Measurements from ENCODE around the gene MLLT10. TPM values are rescaled to one million over a fixed set of nuclear protein-coding genes. Genes with fewer than 3 reads are reported as not detected.

MLLT10 gene
- total and polyA plus RNA-seq, 4 donors = 23.1 to 55.5 (median 32.6) TPM

- whole genome bisulfite sequencing (ENCODE audit: insufficient coverage) = 21% methylated on average over 4 of the region's 8 CpGs
- Histone ChIP-seq H3K27me3 (ENCODE audit: control insufficient read depth, insufficient read depth, low read length) (no peaks in the 10 kb centered on the region), H3K9me3 (ENCODE audit: control insufficient read depth, insufficient read depth, low read length) (no peaks in the 10 kb centered on the region), H3K4me1 (ENCODE audit: control insufficient read depth, insufficient read depth, low read length) (peaks cover 10% of the 10 kb centered on the region), H3K36me3 (ENCODE audit: control insufficient read depth, insufficient read depth, low read length) (no peaks in the 10 kb centered on the region), H3K27ac (ENCODE audit: low read depth, low read length) (peak overlapping the region; percentile 97), H3K4me3 (ENCODE audit: low read depth, low read length) (no peak overlapping the region)
- peak in 2 of 6 donors; percentile 24 to 64 for DNase-seq (ENCODE audit: low read depth in 4 of 6, low spot score in 6 of 6)
These were observed 13.1 kb upstream of the MLLT10 start for GRCh38 chr10:21520949-21521348.

- WGBS (ENCODE audit: insufficient coverage) = no CpG with 5 or more reads among the region's 4 CpGs
- Histone ChIP-seq H3K4me3 (ENCODE audit: low read depth, low read length) (peak overlapping the region; percentile 7), H3K27ac (ENCODE audit: low read depth, low read length) (peak overlapping the region; percentile 98), H3K36me3 (ENCODE audit: control insufficient read depth, insufficient read depth, low read length) (no peaks in the 10 kb centered on the region), H3K4me1 (ENCODE audit: control insufficient read depth, insufficient read depth, low read length) (peaks cover 6% of the 10 kb centered on the region), H3K27me3 (ENCODE audit: control insufficient read depth, insufficient read depth, low read length) (no peaks in the 10 kb centered on the region), H3K9me3 (ENCODE audit: control insufficient read depth, insufficient read depth, low read length) (no peaks in the 10 kb centered on the region)
- DNase-seq (ENCODE audit: low read depth in 4 of 6, low spot score in 6 of 6) = peak in 2 of 6 donors; percentile 43 to 44
These were observed 12.1 kb upstream of the MLLT10 start for GRCh38 chr10:21521751-21522533.

GRCh38 chr10:21522631-21523406 is 11.2 kb upstream of the MLLT10 start:
- peaks cover 6% of the 10 kb centered on the region for H3K4me1 ChIP-seq (ENCODE audit: control insufficient read depth, insufficient read depth, low read length)
- H3K27ac ChIP-seq (ENCODE audit: low read depth, low read length) = peak overlapping the region; percentile 98
- H3K27me3 ChIP-seq (ENCODE audit: control insufficient read depth, insufficient read depth, low read length) = no peaks in the 10 kb centered on the region
- no CpG with 5 or more reads among the region's 1 CpG for WGBS (ENCODE audit: insufficient coverage)
- DNase-seq (ENCODE audit: low read depth in 4 of 6, low spot score in 6 of 6) = peak in 2 of 6 donors; percentile 32 to 65
- H3K4me3 ChIP-seq (ENCODE audit: low read depth, low read length) = no peak overlapping the region
- H3K9me3 ChIP-seq (ENCODE audit: control insufficient read depth, insufficient read depth, low read length) = no peaks in the 10 kb centered on the region
- H3K36me3 ChIP-seq (ENCODE audit: control insufficient read depth, insufficient read depth, low read length) = no peaks in the 10 kb centered on the region

GRCh38 chr10:21523557-21524008 is 10.4 kb upstream of the MLLT10 start:
- no peaks in the 10 kb centered on the region for H3K27me3 ChIP-seq (ENCODE audit: control insufficient read depth, insufficient read depth, low read length)
- peak overlapping the region; percentile 74 for H3K4me3 ChIP-seq (ENCODE audit: low read depth, low read length)
- H3K9me3 ChIP-seq (ENCODE audit: control insufficient read depth, insufficient read depth, low read length) = no peaks in the 10 kb centered on the region
- 18% methylated on average over 1 of the region's 3 CpGs for WGBS (ENCODE audit: insufficient coverage)
- no peaks in the 10 kb centered on the region for H3K36me3 ChIP-seq (ENCODE audit: control insufficient read depth, insufficient read depth, low read length)
- H3K4me1 ChIP-seq (ENCODE audit: control insufficient read depth, insufficient read depth, low read length) = peaks cover 5% of the 10 kb centered on the region
- DNase-seq (ENCODE audit: low read depth in 4 of 6, low spot score in 6 of 6) = peak in 3 of 6 donors; percentile 54 to 93 (median 86)
- peak overlapping the region; percentile 98 for H3K27ac ChIP-seq (ENCODE audit: low read depth, low read length)

- no peak for DNase-seq (ENCODE audit: low read depth in 4 of 6, low spot score in 6 of 6)
- Histone ChIP-seq H3K4me1 (ENCODE audit: control insufficient read depth, insufficient read depth, low read length) (peaks cover 3% of the 10 kb centered on the region), H3K4me3 (ENCODE audit: low read depth, low read length) (peak overlapping the region; percentile 74), H3K27ac (ENCODE audit: low read depth, low read length) (peak overlapping the region; percentile 98), H3K36me3 (ENCODE audit: control insufficient read depth, insufficient read depth, low read length) (no peaks in the 10 kb centered on the region), H3K27me3 (ENCODE audit: control insufficient read depth, insufficient read depth, low read length) (no peaks in the 10 kb centered on the region), H3K9me3 (ENCODE audit: control insufficient read depth, insufficient read depth, low read length) (no peaks in the 10 kb centered on the region)
- WGBS (ENCODE audit: insufficient coverage) = no CpG with 5 or more reads among the region's 7 CpGs
These were observed 9.9 kb upstream of the MLLT10 start for GRCh38 chr10:21524131-21524525.

- no peaks in the 10 kb centered on the region for H3K27me3 ChIP-seq (ENCODE audit: control insufficient read depth, insufficient read depth, low read length)
- peak overlapping the region; percentile 98 for H3K27ac ChIP-seq (ENCODE audit: low read depth, low read length)
- peak overlapping the region; percentile 74 for H3K4me3 ChIP-seq (ENCODE audit: low read depth, low read length)
- peak in 3 of 6 donors; percentile 71 to 77 (median 73) for DNase-seq (ENCODE audit: low read depth in 4 of 6, low spot score in 6 of 6)
- peaks cover 3% of the 10 kb centered on the region for H3K4me1 ChIP-seq (ENCODE audit: control insufficient read depth, insufficient read depth, low read length)
- H3K36me3 ChIP-seq (ENCODE audit: control insufficient read depth, insufficient read depth, low read length) = no peaks in the 10 kb centered on the region
- H3K9me3 ChIP-seq (ENCODE audit: control insufficient read depth, insufficient read depth, low read length) = no peaks in the 10 kb centered on the region
- WGBS (ENCODE audit: insufficient coverage) = 0% methylated on average over 6 of the region's 23 CpGs
These were observed 9.3 kb upstream of the MLLT10 start for GRCh38 chr10:21524526-21525366.

GRCh38 chr10:21525367-21526187 is 8.5 kb upstream of the MLLT10 start, which contains the start of gene SKIDA1:
SKIDA1 (minus strand) TSS chr10:21525682; CDS start chr10:21517822, 7,860 bp downstream.
- Histone ChIP-seq H3K27ac (ENCODE audit: low read depth, low read length) (peak within 1 kb of the TSS; percentile 98), H3K4me3 (ENCODE audit: low read depth, low read length) (peak within 1 kb of the TSS; percentile 74), H3K27me3 (ENCODE audit: control insufficient read depth, insufficient read depth, low read length) (no peaks in the 10 kb centered on the region), H3K36me3 (ENCODE audit: control insufficient read depth, insufficient read depth, low read length) (no peaks in the 10 kb centered on the region), H3K4me1 (ENCODE audit: control insufficient read depth, insufficient read depth, low read length) (peaks cover 3% of the 10 kb centered on the region), H3K9me3 (ENCODE audit: control insufficient read depth, insufficient read depth, low read length) (no peaks in the 10 kb centered on the region)
- under 1% methylated on average over 42 of the region's 64 CpGs for WGBS (ENCODE audit: insufficient coverage)
- DNase-seq (ENCODE audit: low read depth in 4 of 6, low spot score in 6 of 6) = peak in 3 of 6 donors; percentile 75 to 96 (median 92)

GRCh38 chr10:21526188-21526859 is 7.7 kb upstream of the MLLT10 start:
- Histone ChIP-seq H3K36me3 (ENCODE audit: control insufficient read depth, insufficient read depth, low read length) (no peaks in the 10 kb centered on the region), H3K27ac (ENCODE audit: low read depth, low read length) (peak overlapping the region; percentile 98), H3K4me1 (ENCODE audit: control insufficient read depth, insufficient read depth, low read length) (peaks cover 3% of the 10 kb centered on the region), H3K27me3 (ENCODE audit: control insufficient read depth, insufficient read depth, low read length) (no peaks in the 10 kb centered on the region), H3K9me3 (ENCODE audit: control insufficient read depth, insufficient read depth, low read length) (no peaks in the 10 kb centered on the region), H3K4me3 (ENCODE audit: low read depth, low read length) (peak overlapping the region; percentile 69)
- WGBS (ENCODE audit: insufficient coverage) = under 1% methylated on average over 41 of the region's 56 CpGs
- DNase-seq (ENCODE audit: low read depth in 4 of 6, low spot score in 6 of 6) = peak in 3 of 6 donors; percentile 65 to 92 (median 86)

Data from spinal cord (tissue), 10 donors.